DND-41 (cell line): Measurements from ENCODE around the gene CTIF.

Source experiments
- ATAC-seq: fragments of 200-7000 bp; cut with Tn5 transposase; 3 replicates; pipeline ENCODE4 v1.9.1; 2021; ENCODE audit warnings: low read depth; ENCODE audit not compliant: insufficient read depth
- DNase-seq: peaks from one replicate; pipeline ENCODE4 v3.0.0-alpha.2; 2020
- H2AFZ ChIP-seq: 2 replicates; pipeline ENCODE4 v1.6.0; 2012; ENCODE audit warnings: low read depth, low read length
- H3K27ac ChIP-seq: 2 replicates; pipeline ENCODE4 v1.5.1; 2012; ENCODE audit warnings: low read length, inconsistent platforms
- H3K27me3 ChIP-seq: fragments of 200-600 bp; sonication (generic); 2 replicates; pipeline ENCODE4 v1.6.0; 2012; ENCODE audit warnings: low read length, mild to moderate bottlenecking, inconsistent platforms; ENCODE audit not compliant: insufficient read depth, poor library complexity
- H3K36me3 ChIP-seq: 2 replicates; pipeline ENCODE4 v1.5.1; 2012; ENCODE audit warnings: low read length, inconsistent platforms; ENCODE audit not compliant: insufficient read depth
- H3K4me1 ChIP-seq: 2 replicates; pipeline ENCODE4 v1.5.1; 2012; ENCODE audit warnings: mild to moderate bottlenecking, low read length; ENCODE audit not compliant: insufficient read depth
- H3K4me2 ChIP-seq: 2 replicates; pipeline ENCODE4 v1.6.0; 2012; ENCODE audit warnings: mild to moderate bottlenecking, moderate library complexity, low read length, inconsistent platforms; ENCODE audit not compliant: insufficient read depth
- H3K4me3 ChIP-seq, 2 experiments: fragments of 200-600 bp in 1 of 2; shearing (Covaris generic) in 1 of 2; 2 replicates each; pipeline ENCODE4 v1.5.1; 2012 to 2016; ENCODE audit warnings: inconsistent platforms in 2 of 2, low read length in 2 of 2, mild to moderate bottlenecking in 2 of 2, low read depth in 1 of 2, moderate library complexity in 1 of 2
- H3K79me2 ChIP-seq: 2 replicates; pipeline ENCODE4 v1.6.0; 2012; ENCODE audit warnings: low read length, inconsistent platforms; ENCODE audit not compliant: insufficient read depth
- H3K9ac ChIP-seq: 2 replicates; pipeline ENCODE4 v1.6.0; 2012; ENCODE audit warnings: low read depth, mild to moderate bottlenecking, inconsistent platforms, low read length, moderate library complexity
- H3K9me3 ChIP-seq: 2 replicates; pipeline ENCODE4 v1.5.1; 2012; ENCODE audit warnings: low read length, moderate library complexity, mild to moderate bottlenecking, inconsistent platforms; ENCODE audit not compliant: insufficient read depth, severe bottlenecking
- H4K20me1 ChIP-seq: 2 replicates; pipeline ENCODE4 v1.6.0; 2012; ENCODE audit warnings: low read length; ENCODE audit not compliant: insufficient read depth
- CTCF ChIP-seq: IDR thresholded peaks from 2 replicates; pipeline ENCODE4 v1.5.1; 2012; ENCODE audit warnings: borderline replicate concordance, low read length, moderate library complexity, mild to moderate bottlenecking; ENCODE audit not compliant: poor library complexity, severe bottlenecking; ENCODE audit errors: extremely low read depth
- EZH2 ChIP-seq: IDR thresholded peaks from 3 replicates; pipeline ENCODE4 v1.6.1; 2012; ENCODE audit warnings: borderline replicate concordance, low read depth, mild to moderate bottlenecking, moderate library complexity, low read length, inconsistent platforms; ENCODE audit not compliant: severe bottlenecking

Gene CTIF

GRCh38 chr18:48866028-48866733, 327.4 kb downstream of the CTIF start:
- H3K4me3 ChIP-seq = no peak overlapping the region
- H3K36me3 ChIP-seq = no peaks in the 10 kb centered on the region
- no peaks in the 10 kb centered on the region for H3K9me3 ChIP-seq
- no peak overlapping the region for H3K27ac ChIP-seq
- no peak overlapping the region for H3K4me2 ChIP-seq
- DNase-seq (no peak), ATAC-seq (no peak)
- TF ChIP-seq CTCF = no peak
- TF ChIP-seq EZH2 = no peak
- H3K27me3 ChIP-seq = no peaks in the 10 kb centered on the region
- no peaks in the 10 kb centered on the region for H3K79me2 ChIP-seq
- H2AFZ ChIP-seq = no peak overlapping the region
- H3K9ac ChIP-seq = no peak overlapping the region
- no peaks in the 10 kb centered on the region for H3K4me1 ChIP-seq
- no peaks in the 10 kb centered on the region for H4K20me1 ChIP-seq

GRCh38 chr18:48866856-48867255, 328.0 kb downstream of the CTIF start:
- TF ChIP-seq EZH2 = no peak
- no peak for TF ChIP-seq CTCF
- no peak overlapping the region for H3K9ac ChIP-seq

GRCh38 chr18:48867978-48868377, 329.1 kb downstream of the CTIF start:
- Histone ChIP-seq H3K79me2 (no peaks in the 10 kb centered on the region), H3K4me1 (no peaks in the 10 kb centered on the region), H3K9ac (no peak overlapping the region), H3K4me2 (no peak overlapping the region), H3K4me3 (no peak overlapping the region), H2AFZ (no peak overlapping the region), H3K9me3 (no peaks in the 10 kb centered on the region), H3K27ac (no peak overlapping the region), H3K36me3 (no peaks in the 10 kb centered on the region), H3K27me3 (no peaks in the 10 kb centered on the region), H4K20me1 (no peaks in the 10 kb centered on the region)
- no peak for DNase-seq
- ATAC-seq = no peak
- no peak for TF ChIP-seq CTCF

More at GRCh38 chr18:48866856-48867255, 328.0 kb downstream of the CTIF start:
- H4K20me1 ChIP-seq = no peaks in the 10 kb centered on the region
- H3K79me2 ChIP-seq = no peaks in the 10 kb centered on the region
- H3K4me2 ChIP-seq = no peak overlapping the region
- DNase-seq (no peak), ATAC-seq (no peak)
- H3K36me3 ChIP-seq = no peaks in the 10 kb centered on the region
- H3K27me3 ChIP-seq = no peaks in the 10 kb centered on the region
- H3K4me3 ChIP-seq = no peak overlapping the region
- no peak overlapping the region for H2AFZ ChIP-seq
- no peak overlapping the region for H3K27ac ChIP-seq
- H3K9me3 ChIP-seq = no peaks in the 10 kb centered on the region
- H3K4me1 ChIP-seq = no peaks in the 10 kb centered on the region
